NCI-H82 treated with DMSO at 0.1 percent for 48 hours (cell line): Measurements from ENCODE around the gene GP5.

Experiments used
- DNase-seq: peaks from one replicate; lab custom pipeline; 2025; ENCODE audit not compliant: unreplicated experiment; lab: John Stamatoyannopoulos, UW

Gene GP5

GRCh38 chr3:194351080-194351672 lies 47.9 kb downstream of the GP5 start, which contains the start of gene CPN2:
TSS of gene CPN2 (minus strand) at chr3:194351328. CDS start at chr3:194342702, 8,626 bp downstream.
- DNase-seq: no peak

DNA sequence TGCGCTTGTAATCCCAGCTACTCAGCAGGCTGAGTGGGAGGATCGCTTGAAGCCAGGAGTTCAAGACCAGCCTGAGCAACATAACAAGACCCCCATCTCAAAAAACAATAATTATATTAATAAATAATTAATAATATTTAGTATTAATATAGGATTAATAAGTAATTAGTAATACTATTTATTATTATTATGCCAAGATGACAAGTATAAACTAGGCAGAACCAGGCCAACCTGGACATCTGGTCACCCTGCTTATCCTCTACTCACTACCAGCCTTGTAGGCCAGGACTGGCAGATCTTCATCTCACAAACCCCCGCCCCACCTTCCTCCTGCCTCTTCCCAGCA lies 48.4 kb downstream of the GP5 start:
- no peak for DNase-seq

DNA sequence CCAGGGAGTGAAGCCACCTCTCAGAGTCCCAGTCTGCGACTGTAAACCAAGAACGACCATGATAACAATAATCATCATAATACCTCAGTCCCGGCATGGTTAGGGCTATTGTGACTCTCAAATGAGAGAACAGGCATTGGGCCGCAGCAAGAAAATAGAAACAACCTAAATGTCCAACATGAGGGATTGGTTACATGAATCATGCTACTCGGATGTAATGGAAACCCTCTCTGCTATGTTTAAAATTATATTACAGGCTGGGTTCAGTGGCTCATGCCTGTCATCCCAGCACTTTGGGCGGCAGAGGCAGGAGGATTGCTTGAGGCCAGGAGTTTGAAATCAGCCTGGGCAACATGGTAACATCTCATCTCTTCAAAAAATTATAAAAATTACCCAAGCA lies 50.7 kb downstream of the GP5 start:
- DNase-seq: no peak

- DNase-seq: no peak
Measured at GRCh38 chr3:194346621-194347020, 52.4 kb downstream of the GP5 start.

GRCh38 chr3:194346035-194346434 lies 53.0 kb downstream of the GP5 start:
- DNase-seq: no peak
